Stimulated activated naive CD8-positive, alpha-beta T cell treated with anti-CD3 and anti-CD28 coated beads, Interleukin-15, Interleukin-2, amounts not matched to agents 100 U/mL and 50 U/mL, for 24 hours (primary cell): ENCODE data around the gene GSS.

Experiments used
- ATAC-seq: fragments of 150-1000 bp; cut with Tn5 transposase; one replicate; pipeline ENCODE4 v1.10.0; 2021
- DNase-seq: peaks from one replicate; pipeline ENCODE4 v3.0.0; 2021

Gene GSS

DNA sequence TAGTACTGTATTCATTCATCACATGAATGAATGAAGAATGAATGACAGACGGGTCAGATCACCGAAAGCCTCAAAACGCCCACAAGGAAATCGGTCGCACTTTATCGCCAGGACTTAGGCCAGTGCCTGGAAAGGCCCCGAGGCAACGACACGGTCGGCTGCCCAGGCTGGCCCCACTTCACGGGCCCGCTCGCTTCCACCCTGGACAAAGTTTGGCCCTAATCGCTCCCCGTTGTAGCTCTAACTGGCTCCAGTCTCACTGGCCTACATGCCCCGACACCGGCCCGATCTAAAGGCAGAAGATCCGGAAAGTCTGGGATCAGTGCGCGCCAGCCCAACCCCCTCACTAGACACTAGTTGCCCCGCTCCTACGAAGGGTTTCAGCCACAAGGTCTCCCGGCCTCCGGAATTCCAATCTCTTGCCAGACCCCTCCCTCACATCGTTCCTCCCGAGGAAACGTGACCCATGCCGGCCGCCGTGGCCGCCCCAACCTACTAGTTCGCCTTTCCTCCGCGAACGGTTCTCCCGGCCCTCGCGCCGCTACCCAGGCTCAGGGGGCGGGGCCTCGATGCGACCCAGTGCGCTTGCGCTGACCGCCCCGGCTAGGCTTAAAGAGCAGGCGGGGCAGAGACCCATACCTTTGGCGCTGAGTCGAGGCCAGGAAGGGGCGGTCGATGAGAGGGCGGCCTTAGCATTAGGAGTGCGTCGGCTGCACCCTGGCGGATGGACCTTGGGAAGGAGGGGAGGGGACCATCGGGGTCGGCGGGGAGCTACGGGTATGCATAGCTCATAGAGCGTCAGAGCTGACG is at the start of gene GSS, which contains the start of gene MYH7B:
Gene GSS (minus strand): TSS at position 576 of the 810 bp plus-strand sequence. CDS start 3,954 bp downstream, outside the sequence.
Gene MYH7B (plus strand): TSS at position 638 of the 810 bp plus-strand sequence. CDS start 22,138 bp downstream, outside the sequence.
- peak; percentile 99 for DNase-seq
- ATAC-seq: peak; percentile 96

DNA sequence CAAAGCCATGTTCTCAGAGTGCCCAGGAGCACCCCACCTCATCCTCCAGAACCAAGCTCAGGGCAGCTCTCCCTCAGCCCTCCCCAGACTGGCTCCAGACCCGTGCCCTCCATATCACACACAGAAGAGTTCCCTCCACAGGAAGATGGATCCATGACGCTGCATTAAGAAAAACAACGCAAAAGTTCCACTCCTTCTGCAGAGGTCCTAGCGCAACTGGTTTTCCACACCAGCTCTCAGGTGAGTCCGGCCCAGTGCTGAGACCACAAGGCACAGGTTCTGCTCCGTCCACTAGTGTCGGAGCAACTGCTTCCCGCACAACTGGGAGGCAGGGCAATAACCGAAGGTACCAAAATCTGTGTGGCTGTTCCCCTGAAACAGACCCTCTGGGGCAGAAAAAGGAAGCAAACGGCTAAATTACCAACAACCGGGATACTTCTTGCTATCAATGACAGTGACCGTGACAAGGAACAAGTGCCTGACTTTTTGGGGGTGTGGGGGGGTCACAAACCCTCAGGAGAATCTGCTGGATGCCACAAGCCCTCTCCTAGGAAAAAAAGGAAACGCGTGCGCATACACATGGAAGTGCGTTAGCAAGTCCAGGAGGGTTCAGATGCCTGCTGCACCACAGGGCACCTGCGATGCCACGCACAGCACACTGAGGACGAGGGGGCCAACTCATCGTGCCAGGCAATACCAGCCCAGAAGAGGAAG is 49.3 kb upstream of the GSS start:
- no peak for ATAC-seq
- DNase-seq: no peak

DNA sequence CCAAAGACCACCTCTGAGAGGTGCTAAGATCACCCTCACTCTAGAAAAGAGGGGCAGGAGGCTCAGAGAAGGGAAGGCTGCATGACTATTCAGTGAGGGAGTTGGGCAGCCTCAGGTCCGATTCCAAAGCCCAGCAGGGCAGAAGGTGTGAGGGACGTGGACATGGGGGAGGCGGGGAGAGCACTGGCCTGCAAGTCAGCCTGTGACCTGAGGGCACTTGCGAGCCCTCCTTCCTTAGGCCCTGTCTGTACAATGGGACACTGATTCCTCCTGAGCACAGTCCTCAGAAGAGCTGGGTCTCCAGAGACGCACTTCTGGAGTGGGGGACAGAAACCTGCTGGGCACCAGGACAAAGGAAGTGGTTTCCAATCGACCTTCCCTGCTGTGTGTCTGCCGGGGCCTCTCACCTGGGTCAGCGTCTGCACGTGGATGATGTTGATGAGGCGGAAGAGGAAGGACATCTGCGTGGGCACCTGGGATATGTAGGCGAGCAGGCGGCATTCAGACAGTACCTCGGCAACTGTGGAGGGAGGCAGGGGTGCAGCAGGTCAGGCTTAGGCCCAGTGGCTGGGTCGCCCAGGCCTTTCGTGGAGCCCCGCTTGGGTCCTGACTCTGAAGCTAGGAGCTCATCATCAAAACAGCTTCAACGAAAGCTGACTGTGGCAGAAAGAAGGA is 48.6 kb upstream of the GSS start:
- DNase-seq (no peak), ATAC-seq (no peak)

DNA sequence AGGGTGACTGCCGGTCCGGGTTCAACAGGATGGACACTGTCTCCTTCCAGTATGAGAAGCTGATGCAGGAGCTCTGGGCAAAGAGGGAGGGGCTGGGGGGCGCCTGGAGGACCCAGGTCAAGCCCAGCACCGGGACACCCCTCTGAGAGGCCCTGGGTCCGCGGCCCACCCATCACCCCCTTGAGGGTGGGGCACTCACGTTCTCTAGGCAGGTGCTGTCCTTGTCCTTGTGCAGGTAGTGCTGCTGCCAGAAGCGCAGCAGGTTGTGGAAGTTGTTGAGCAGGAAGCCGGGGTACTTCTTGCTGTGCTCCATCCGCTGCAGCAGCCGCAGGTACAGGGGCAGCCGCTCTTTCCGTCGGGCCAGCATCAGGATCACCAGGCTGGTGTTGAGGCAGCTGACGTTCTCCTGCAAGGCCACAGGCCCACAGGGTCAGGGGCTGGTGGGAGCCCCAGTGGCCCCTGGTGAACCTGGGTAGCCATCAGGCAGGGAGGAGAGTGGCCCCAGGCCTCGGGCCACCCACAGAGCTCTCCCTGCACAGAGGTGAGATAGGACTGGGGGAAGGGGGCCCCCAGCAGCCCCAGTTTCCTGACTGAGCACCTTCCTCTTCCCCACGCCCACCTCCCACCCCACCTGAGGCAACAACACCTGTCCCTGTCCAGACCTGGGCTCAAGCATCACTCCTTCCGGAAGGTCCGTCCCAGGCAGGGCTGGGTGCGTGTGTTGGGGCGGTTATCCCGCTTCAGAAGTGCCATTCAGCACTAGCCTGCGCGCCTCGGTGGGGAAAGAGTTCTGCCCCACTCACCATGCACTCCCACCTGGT is 47.8 kb upstream of the GSS start:
- DNase-seq: no peak
- ATAC-seq: no peak

DNA sequence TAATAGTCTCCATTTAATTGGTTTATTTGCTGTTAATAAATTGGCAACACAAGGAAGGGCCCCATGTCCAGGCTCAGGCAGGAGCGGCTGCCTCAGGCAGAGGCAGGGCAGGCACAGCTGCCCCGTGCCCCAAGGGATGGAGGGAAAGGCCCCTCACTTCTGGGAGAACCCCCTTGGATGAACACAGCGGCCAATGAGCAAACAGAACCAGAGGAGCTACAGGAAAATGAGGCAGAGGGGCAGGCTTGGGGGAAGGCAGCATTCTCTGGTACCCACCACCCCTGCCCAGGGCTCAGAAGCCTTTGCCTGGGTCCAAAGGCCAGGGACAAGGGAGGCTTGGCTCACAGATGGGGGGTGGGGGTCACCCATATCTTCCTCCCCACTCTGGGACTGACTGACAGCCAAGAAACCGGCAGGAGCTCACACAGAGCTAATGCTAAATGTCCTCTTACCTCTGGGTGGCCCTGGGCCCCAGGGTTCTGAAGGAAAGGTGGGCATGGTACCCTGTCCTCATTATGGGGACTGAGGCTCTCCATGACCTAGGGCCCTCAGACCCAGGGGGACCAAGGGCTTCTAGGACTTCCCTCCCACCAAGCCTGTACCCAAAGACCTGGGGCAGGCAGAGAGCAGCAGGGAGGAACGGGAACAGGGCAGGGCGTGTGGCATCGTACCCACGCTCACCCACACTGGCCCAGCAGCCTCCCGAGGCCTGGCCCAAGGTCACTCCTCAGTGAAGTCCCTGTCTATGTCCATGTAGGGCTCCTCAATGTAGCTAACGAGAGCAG is 47.0 kb upstream of the GSS start:
- no peak for ATAC-seq
- DNase-seq: no peak

DNA sequence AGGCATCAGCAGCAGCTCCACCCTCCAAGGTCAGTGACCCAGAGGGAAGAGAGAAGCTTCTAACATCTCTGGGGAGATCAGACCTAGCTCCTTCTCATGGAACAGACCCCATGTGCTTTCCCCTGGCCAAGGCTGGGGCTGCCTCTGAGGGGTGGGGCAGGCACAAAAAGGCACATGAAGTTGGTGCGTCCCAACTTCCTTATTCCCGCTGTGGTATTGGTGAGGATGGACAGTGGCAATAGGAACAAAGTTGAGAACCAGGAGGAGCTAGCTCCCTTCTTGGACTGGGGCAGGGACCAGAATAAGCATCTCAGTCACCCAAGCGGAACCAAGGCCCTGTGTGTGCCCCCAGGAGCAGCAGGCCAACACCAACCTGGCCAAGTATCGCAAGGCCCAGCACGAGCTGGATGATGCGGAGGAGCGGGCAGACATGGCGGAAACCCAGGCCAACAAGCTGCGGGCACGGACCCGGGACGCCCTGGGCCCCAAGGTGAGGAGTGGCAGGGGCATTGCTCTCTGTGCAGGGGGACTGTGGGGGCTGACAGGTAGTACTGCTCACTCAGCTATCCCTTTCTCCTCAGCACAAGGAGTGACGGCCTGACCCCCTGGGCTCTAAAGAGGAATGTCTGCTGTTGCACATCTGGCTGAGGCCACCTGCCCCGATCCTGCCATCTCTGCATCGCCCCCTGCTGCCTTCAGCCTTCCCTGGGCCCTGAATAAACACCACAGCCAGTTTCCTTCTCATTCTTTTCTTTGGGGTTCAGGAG is 46.2 kb upstream of the GSS start:
- ATAC-seq (no peak), DNase-seq (no peak)

DNA sequence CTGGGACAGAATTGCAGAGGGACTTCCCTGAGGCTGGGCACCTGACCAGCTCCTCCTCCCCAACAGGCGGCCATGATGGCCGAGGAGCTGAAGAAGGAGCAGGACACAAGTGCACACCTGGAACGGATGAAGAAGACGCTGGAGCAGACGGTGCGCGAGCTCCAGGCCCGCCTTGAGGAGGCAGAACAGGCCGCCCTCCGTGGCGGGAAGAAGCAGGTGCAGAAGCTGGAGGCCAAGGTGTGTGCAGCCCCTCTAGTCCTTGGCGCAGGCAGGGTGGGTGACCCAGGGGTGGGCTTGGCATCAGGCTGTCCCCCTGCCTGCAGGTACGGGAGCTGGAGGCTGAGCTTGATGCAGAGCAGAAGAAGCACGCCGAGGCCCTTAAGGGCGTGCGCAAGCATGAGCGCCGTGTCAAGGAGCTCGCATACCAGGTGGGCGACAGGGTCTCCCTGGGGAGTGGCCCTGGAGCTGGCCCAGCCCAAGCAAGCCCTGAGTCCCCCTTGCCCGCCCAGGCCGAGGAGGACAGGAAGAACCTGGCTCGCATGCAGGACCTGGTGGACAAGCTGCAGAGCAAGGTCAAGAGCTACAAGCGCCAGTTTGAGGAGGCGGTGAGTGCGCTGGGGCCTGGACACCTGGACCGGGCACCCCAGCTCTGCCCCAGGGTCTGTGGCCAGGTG is 45.5 kb upstream of the GSS start:
- ATAC-seq (no peak), DNase-seq (no peak)

DNA sequence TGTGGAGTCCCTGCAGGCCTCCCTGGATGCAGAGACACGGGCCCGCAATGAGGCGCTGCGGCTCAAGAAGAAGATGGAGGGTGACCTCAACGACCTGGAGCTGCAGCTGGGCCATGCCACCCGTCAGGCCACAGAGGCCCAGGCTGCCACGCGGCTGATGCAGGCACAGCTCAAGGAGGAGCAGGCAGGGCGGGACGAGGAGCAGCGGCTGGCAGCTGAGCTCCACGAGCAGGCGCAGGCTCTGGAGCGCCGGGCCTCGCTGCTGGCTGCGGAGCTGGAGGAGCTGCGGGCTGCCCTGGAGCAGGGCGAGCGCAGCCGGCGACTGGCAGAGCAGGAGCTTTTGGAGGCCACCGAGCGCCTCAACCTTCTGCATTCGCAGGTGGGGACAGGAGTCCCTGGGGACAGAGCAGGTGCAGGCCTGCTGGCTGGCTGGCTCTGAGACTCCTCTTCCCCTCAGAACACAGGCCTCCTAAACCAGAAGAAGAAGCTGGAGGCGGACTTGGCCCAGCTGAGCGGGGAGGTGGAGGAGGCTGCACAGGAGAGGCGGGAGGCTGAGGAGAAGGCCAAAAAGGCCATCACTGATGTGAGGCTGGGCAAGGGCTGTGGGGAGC is 44.8 kb upstream of the GSS start:
- ATAC-seq (no peak), DNase-seq (no peak)

DNA sequence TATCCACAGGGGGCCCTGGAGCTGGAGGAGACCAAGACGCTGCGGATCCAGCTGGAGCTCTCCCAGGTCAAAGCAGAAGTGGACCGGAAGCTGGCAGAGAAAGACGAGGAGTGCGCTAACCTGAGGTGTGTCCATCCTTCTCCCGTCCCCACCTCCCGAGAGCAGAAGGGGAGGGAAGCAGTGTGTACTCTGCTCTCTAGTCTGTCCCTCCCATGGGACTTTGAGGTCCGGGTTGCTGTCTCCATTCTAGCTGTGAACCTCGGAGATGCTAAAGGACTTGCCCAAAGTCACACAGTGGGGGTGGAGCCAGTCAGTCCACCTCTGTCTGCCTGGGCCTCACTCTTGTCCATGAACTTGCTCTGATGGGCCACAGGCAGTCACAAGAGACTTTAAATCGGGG is 44.2 kb upstream of the GSS start:
- no peak for ATAC-seq

DNA sequence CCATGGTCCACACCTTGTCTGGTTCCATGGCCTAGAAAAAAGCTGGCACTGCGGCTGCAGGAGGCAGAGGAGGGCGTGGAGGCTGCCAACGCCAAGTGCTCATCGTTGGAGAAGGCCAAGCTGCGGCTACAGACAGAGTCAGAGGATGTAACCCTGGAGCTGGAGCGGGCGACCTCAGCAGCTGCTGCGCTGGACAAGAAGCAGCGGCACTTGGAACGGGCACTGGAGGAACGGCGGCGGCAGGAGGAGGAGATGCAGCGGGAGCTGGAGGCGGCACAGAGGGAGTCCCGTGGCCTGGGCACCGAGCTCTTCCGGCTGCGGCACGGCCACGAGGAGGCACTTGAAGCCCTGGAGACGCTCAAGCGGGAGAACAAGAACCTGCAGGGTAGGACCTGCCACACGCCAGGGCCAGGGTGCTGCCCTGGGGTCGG is 43.4 kb upstream of the GSS start:
- ATAC-seq: no peak
- no peak for DNase-seq

More for the DNA sequence above, 44.2 kb upstream of the GSS start:
- no peak for DNase-seq

DNA sequence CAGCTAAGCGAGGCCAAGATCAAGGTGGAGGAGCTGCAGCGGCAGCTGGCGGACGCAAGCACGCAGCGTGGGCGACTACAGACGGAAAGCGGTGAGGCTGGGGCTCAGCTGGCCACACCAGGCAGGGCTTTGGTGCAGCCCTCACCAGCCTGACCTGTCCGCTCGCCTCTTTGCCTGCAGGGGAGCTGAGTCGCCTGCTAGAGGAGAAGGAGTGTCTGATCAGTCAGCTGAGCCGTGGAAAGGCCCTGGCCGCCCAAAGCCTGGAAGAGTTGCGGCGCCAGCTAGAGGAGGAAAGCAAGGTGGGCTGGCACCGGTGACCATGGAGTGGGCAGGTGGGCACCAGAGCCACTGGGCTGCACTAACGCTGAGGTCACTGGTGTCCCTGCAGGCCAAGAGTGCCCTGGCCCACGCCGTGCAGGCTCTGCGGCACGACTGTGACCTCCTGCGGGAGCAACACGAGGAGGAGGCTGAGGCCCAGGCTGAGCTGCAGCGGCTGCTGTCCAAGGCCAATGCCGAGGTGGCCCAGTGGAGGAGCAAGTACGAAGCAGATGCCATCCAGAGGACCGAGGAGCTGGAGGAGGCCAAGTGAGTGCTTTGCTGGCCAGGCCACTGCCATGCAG is 42.8 kb upstream of the GSS start:
- no peak for DNase-seq
- ATAC-seq: no peak

DNA sequence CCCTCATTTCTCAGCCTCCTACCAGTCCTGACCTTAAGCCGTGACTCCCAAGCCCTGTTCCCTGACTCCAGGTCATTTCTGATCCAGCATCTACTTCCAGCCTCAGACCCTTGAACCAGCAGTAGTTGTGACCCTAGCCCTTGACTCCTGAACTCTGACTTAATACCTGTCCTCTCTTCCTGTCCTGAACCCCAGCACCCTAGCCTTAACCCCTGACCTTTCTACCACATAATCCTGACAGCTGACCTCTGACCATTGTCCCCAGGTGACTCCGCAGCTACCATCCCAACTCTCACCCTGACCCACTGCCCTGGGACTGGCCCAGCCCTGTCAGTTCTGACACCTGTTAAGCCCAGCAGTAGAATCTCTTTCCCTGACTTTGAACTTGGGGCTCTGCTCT is 42.2 kb upstream of the GSS start:
- DNase-seq: no peak
- ATAC-seq: no peak

DNA sequence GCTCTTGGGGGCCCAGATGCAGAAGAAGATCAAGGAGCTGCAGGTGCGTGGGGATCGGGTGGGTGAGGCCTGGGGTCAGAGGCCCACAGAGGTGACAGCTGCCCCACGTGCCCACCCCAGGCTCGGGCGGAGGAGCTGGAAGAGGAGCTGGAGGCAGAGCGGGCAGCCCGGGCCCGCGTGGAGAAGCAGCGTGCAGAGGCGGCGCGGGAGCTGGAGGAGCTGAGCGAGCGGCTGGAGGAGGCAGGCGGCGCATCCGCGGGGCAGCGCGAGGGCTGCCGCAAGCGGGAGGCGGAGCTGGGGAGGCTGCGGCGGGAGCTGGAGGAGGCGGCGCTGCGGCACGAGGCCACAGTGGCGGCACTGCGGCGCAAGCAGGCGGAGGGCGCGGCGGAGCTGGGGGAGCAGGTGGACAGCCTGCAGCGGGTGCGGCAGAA is 41.5 kb upstream of the GSS start:
- DNase-seq: no peak
- ATAC-seq: no peak

DNA sequence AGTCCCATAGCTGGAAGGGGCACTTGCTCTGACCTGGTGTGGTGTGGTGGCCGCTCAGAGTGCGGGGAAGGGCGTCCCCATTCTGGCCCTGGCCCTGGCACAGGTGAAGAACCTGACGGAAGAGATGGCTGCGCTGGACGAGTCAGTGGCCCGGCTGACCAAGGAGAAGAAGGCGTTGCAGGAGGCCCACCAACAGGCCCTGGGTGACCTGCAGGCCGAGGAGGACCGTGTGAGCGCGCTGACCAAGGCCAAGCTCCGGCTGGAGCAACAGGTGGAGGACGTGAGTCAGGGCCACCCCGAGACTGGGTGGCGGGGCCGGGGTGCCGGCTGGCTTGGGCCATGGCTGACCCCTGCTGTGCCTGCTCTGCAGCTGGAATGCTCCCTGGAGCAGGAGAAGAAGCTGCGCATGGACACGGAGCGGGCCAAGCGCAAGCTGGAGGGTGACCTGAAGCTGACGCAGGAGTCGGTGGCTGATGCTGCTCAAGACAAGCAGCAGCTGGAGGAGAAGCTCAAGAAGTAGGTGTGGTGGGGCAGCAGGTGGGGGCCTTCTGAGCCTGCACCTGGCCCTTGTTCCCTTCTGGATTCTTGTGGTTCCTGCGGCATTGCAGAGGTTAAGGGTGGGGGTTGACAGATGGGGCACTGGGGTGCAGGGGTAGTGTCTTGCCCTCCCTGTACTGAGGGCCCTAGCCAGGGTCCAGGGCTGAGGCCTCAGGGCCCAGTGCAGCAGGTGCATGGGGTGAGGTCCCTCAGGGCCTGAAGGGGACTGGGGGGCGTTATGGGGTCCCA is 40.8 kb upstream of the GSS start:
- ATAC-seq: no peak

DNA sequence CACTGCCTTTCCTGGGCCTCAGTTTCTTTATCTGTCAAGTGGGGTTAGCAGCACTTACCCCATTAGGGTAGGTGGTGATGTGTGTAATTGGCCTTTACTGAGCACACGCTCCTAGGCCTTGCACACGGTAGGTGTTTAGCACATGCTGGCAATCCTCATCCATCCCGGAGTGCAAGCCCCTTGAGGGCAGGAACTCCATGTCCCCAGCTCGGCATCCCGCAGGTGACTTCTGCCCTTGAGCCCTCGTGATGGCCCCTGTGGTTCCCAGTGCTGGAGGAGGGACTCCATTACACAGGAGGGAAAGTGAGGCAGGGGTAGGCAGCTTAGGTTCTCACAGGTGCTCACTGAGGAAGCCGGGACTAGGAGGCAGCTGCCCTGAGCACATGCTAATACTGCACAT is 40.1 kb upstream of the GSS start:
- ATAC-seq (no peak), DNase-seq (no peak)

More for the DNA sequence above, 40.8 kb upstream of the GSS start:
- no peak for DNase-seq

DNA sequence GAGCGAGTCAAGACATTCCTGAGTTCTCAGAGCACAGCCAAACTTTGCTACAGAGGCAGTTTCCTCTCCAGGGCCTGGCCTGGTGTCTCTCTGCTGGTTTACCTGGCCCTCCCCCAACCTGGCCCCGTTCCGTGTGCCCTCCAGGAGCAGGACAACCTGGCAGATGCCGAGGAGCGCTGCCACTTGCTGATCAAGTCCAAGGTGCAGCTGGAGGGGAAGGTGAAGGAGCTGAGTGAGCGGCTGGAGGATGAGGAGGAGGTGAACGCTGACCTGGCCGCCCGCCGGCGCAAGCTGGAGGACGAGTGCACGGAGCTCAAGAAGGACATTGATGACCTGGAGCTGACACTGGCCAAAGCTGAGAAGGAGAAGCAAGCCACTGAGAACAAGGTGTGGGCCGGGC is 39.6 kb upstream of the GSS start:
- ATAC-seq (no peak), DNase-seq (no peak)

DNA sequence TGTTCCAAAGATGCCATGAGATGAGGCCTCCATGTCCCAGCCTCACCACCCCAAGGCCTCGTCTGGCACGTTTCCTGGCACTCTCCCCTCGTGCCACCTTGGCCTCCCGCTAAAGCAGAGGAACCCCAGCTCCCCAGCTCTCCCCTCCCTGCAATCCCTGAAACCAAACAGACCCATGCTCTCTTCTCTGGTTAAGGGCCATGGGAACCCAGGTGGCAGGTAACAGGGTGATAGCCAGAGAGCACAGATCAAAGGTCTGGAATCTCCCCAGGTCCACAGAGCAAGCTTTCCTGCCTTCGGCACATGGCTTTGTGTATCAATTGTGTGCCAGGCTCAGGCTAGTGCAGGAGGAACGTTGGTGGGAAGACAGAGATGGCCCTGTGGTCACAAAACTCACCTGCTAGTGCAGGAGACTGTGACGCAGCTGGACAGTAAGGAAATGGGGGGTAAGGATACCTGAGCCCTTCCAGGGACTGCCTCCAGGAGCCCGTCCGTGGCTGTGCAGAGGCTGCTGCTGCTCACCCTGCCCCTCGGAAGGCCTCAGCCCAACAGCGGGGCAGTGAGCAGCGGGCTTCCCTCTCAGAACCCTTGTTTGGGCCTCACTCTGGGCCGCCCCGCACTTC is 39.0 kb upstream of the GSS start:
- ATAC-seq (no peak), DNase-seq (no peak)
